ENCODE results near the gene NBPF14.
"Not testable (repeated sequence)": the region's sequence is repeated elsewhere in the genome, so short reads cannot be mapped to it uniquely, and the experiment has no call there.

Gene NBPF14

GRCh38 chr1:148595911-148596310 lies at the start of gene NBPF14:
NBPF14 (minus strand) TSS chr1:148596011; CDS start chr1:148595717, 294 bp downstream.
- TF ChIP-seq GATA3, GATA2 (IDR thresholded peaks at IDR 0.05; ENCODE audit: low read depth, low read length): not testable (repeated sequence)

- not testable (repeated sequence) for TF ChIP-seq GATA2, GATA3 (IDR thresholded peaks at IDR 0.05; ENCODE audit: low read depth, low read length)
Measured at GRCh38 chr1:148483029-148483428, 112.8 kb downstream of the NBPF14 start, which contains the start of gene PPIAL4G. PPIAL4G (minus strand) TSS chr1:148483302; CDS start chr1:148483252, 50 bp downstream.

Data from SH-SY5Y (cell line).